HG03342 (cell line): ENCODE data around the gene AKR1D1.

ENCODE experiments used
- ATAC-seq: cut with Tn5 transposase; IDR thresholded peaks from one replicate; pipeline ENCODE4 v1.9.1; 2021; ENCODE audit warnings: mild to moderate bottlenecking, moderate library complexity; ENCODE audit not compliant: unreplicated experiment

Gene AKR1D1

DNA sequence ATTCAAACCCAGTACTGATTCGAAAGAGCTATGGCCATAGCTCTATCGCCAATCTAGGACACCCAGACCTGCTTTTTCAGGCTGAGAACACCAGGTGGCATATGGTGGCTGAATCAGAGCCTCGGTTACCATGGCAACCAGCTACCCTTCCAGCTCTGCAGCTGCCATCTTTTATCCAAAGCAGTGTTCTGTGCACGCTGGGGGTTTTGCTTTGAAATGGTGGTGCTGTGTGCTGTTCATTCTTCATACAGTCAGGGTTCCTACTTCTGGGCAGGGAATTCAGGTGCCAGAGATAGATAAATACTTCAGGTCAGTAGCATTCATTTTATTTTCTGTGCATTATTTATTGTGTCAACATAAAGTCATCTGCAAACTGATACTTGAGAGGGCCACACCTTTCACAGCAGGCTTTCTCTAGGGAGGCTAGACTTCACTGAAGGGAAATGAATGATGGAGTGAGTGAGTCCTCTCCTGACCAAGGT lies 85.4 kb downstream of the AKR1D1 start:
- peak; percentile 100 for ATAC-seq

DNA sequence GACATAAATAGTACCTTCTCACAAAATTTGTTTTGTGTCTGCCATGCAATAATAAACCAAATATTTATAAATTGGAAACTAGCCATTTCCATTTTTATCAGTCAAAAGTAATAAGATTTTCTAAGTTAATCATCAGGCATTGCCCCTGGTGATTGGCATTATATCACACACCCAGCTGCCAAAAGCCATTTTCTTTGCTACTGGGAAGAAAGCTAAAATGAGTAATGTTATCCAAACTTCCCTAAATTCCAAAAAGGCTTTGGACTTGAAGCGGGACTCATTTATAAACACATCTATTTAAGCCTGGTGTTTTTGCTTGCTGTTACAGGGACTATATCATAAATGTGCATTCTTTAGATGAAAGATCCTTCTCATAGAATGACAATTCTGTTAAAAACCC lies 86.0 kb downstream of the AKR1D1 start:
- no peak for ATAC-seq

DNA sequence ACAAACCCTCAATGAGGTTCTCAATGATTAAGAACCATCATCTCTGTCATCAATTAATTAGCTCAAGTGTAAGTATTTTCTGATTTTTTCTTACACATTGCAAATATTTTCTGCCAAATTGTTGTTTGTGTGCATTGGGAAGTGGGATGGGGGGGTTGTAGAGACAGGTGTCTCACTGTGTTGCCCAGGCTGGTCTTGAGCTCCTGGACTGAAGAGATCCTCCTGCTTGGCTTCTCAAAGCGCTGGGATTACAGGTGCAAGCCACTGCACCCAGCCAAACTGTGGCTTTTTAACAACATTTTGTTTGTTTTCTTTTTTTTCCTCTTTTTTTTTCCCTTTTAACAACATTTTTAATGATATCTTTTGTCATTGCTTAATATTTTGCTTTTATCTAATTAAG lies 87.5 kb downstream of the AKR1D1 start:
- no peak for ATAC-seq

DNA sequence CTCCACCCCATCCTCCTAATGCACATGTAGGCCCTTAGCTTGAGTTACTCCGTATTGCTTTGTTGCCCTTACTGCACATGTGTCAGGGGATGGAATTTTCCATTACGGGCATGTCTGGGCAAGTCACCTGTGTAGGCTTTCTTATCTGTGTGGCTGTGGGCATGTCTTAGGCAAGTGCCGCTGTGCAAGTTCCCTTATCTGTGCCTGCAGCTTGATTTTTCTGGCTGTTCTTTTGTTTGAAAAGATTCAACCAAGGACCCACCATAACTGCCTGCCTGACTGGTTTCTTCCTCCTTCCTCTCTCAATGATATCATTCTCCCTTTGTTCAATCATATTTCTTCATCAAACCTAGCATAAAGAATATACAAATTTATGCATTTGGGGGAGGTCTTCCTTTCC lies 88.5 kb downstream of the AKR1D1 start:
- no peak for ATAC-seq

DNA sequence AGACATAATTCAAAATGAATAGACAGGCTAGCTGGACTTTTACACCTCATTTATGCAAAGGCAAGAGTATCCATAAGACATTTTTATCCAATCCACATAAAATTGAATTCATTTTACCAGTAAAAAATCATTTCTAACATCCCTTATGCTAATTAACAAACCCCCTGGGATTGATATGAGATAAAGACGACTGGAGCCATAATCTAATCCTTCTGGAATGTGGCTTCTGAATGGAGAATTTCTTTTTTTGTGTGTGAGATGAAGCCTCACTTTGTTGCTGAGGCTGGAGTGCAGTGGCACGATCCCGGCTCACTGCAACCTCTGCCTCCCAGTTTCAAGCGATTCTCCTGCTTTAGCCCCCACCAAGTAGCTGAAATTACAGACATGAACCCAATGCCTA lies 90.4 kb downstream of the AKR1D1 start:
- ATAC-seq: no peak

DNA sequence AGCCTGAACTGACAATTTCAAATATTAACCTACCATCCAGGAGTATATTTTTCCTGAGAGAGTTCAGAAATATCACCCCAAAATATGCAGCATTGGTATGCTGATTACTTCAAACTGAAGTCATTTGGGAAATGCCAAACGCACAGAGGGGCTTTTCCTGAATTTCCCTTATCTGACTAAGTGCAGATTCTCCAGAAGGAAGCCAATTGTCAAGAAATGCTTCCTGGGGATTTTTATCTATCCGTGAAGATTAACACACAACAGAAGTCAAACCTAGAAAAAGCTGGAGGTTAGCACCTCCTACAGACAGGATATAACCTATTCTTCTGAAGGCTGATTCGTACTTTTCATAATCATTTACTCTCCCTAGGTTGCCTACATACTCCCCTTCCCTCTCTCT lies 91.0 kb downstream of the AKR1D1 start:
- ATAC-seq: no peak

DNA sequence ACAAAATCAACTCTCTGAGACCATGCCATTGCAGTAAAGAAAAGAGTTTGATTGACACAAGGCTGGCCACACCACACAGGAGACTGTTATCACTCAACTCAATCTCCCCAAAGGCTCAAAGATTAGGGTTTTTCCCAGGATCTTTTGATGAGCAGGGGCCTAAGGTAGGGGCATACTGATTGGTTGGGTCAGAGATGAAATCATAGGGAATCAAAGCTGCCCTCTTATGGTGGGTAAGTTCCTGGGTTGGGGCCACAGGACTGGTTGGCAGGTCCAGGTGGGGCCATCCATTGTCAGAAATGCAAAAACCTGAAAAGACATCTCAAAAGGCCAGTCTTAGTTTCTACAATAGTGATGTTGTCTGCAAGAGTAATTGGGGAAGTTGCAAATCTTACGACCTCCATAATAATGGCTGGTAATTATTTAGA lies 91.6 kb downstream of the AKR1D1 start:
- no peak for ATAC-seq
